ENCODE results near the gene KAT7. TPM values are rescaled to one million over a fixed set of nuclear protein-coding genes. Genes with fewer than 3 reads are reported as not detected.

Gene KAT7
- total and polyA plus RNA-seq, 2 experiments from 2014 or later, result 31.0 to 187 TPM

- TF ChIP-seq, protein P1, sequence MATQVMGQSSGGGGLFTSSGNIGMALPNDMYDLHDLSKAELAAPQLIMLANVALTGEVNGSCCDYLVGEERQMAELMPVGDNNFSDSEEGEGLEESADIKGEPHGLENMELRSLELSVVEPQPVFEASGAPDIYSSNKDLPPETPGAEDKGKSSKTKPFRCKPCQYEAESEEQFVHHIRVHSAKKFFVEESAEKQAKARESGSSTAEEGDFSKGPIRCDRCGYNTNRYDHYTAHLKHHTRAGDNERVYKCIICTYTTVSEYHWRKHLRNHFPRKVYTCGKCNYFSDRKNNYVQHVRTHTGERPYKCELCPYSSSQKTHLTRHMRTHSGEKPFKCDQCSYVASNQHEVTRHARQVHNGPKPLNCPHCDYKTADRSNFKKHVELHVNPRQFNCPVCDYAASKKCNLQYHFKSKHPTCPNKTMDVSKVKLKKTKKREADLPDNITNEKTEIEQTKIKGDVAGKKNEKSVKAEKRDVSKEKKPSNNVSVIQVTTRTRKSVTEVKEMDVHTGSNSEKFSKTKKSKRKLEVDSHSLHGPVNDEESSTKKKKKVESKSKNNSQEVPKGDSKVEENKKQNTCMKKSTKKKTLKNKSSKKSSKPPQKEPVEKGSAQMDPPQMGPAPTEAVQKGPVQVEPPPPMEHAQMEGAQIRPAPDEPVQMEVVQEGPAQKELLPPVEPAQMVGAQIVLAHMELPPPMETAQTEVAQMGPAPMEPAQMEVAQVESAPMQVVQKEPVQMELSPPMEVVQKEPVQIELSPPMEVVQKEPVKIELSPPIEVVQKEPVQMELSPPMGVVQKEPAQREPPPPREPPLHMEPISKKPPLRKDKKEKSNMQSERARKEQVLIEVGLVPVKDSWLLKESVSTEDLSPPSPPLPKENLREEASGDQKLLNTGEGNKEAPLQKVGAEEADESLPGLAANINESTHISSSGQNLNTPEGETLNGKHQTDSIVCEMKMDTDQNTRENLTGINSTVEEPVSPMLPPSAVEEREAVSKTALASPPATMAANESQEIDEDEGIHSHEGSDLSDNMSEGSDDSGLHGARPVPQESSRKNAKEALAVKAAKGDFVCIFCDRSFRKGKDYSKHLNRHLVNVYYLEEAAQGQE (IDR thresholded peaks at IDR 0.05; ENCODE audit: unreplicated experiment), result no peak
- TF ChIP-seq EZH2 (IDR thresholded peaks at IDR 0.05; ENCODE audit: low read depth, unreplicated experiment), result no peak
These were observed 44.5 kb downstream of the KAT7 start (continued) for GRCh38 chr17:49832840-49833599.

DNA sequence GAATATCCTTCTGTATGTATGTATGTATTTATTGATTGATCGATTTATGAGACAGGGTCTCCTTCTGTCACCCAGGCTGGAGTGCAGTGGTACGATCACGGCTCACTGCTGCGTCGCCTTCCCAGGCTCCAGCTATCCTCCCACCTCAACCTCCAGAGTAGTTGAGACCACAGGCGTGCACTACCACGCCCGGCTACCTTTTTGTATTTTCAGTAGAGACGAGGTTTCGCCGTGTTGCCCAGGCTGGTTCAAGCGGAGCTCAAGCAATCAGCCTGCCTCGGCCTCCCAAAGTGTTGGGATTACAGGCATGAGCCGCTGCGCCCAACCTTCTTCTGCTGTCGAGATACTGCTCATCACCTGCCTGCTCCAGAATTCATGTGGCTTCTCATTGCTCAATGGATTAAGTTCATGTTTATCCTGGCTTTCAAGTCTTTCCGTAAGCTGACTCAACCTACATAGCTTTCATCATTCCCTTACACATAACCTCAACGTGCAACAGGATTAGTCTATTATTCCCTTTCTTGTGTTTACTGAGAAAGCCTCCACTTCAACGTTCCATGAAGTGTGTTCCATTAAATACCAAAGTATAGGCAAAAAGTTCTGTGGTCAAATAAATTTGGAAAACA, 45.8 kb downstream of the KAT7 start:
- Mint-ChIP-seq H3K27me3 (ENCODE audit: insufficient read depth, low read depth, poor library complexity) (peaks cover 8% of the 10 kb centered on the region), H3K4me1 (peaks cover 15% of the 10 kb centered on the region), H3K4me3 (no peak overlapping the region), H3K36me3 (ENCODE audit: low read depth) (peaks cover 65% of the 10 kb centered on the region), H3K9me3 (no peaks in the 10 kb centered on the region), H3K27ac (no peak overlapping the region)
- Histone ChIP-seq H3K27me3 (ENCODE audit: insufficient read depth) (no peaks in the 10 kb centered on the region), H3K4me1 (ENCODE audit: insufficient read depth) (no peaks in the 10 kb centered on the region), H3K36me3 (ENCODE audit: insufficient read depth) (peaks cover 10% of the 10 kb centered on the region; the same call in 1 of the 2 replicates), H3K4me2 (no peak overlapping the region), H3K79me2 (replicated peaks; ENCODE audit: insufficient read depth) (no peaks in the 10 kb centered on the region), H4K20me1 (replicated peaks; ENCODE audit: insufficient read depth) (peaks cover 8% of the 10 kb centered on the region; the same call in 1 of the 2 replicates), H3K27ac (ENCODE audit: low read depth) (no peak overlapping the region), H3K4me3 (no peak overlapping the region), H2AFZ (no peak overlapping the region), H3K9me2 (ENCODE audit: insufficient read depth) (no peaks in the 10 kb centered on the region), H3F3A (replicated peaks; ENCODE audit: low read depth) (0 out of 2 replicates have a peak, but pooled peaks cover 4% of the 10 kb centered on the region)
- DNase-seq (ENCODE audit: low spot score) (no peak), ATAC-seq (no peak)
- TF ChIP-seq ZNF114 (CRISPR knock-in tag; IDR thresholded peaks at IDR 0.05) (no peak), ZNF462 (CRISPR knock-in tag; IDR thresholded peaks at IDR 0.05) (no peak), ZNF331 (CRISPR knock-in tag; IDR thresholded peaks at IDR 0.05; ENCODE audit: low read depth) (no peak)
